Tibial artery (tissue), 4 donors: ENCODE measurements around the gene RNF14.

Experiments used
- DNase-seq, 2 donors: peaks; one replicate each; pipeline ENCODE4 v3.0.0-alpha.2; 2019
- H3K27ac ChIP-seq, 2 donors: fragments of 200-600 bp; sonication (generic) in 1 of 2; 1 replicate in 1 of 2; 2 replicates in 1 of 2; pipeline ENCODE4 v1.5.1; 2018 to 2019; ENCODE audit warnings: mild to moderate bottlenecking in 1 of 2
- H3K27me3 ChIP-seq, 2 donors: fragments of 200-600 bp; sonication (generic) in 1 of 2; one replicate each; pipeline versions ENCODE4 v1.5.1 to v1.6.0; 2016 to 2019
- H3K36me3 ChIP-seq, 3 donors: fragments of 200-600 bp; sonication (generic) in 2 of 3; one replicate each; pipeline ENCODE4 v1.5.1; 2016 to 2019; ENCODE audit warnings: mild to moderate bottlenecking in 2 of 3
- H3K4me1 ChIP-seq, 4 donors: fragments of 200-600 bp; sonication (generic) in 2 of 4; 1 replicate in 3 of 4; 2 replicates in 1 of 4; pipeline ENCODE4 v1.5.1; 2016 to 2019
- H3K4me3 ChIP-seq, 2 donors: fragments of 200-600 bp; sonication (generic) in 1 of 2; 1 replicate in 1 of 2; 2 replicates in 1 of 2; pipeline ENCODE4 v1.5.1; 2018 to 2019; ENCODE audit warnings: mild to moderate bottlenecking in 2 of 2
- H3K9me3 ChIP-seq, 3 donors: fragments of 200-600 bp; sonication (generic) in 1 of 3; one replicate each; pipeline ENCODE4 v1.5.1; 2016 to 2019
- intact Hi-C: fragments of 100-400 bp; cut with DNase I; formaldehyde crosslinking; loops from one replicate; pipeline ENCODE4 v1.15.0; 2023; ENCODE audit warnings: low total_unique reads
- TF ChIP-seq, protein P1 (sequence below), 2 experiments: fragments of 200-600 bp in 1 of 2; fragments of 450-650 bp in 1 of 2; IDR thresholded peaks; one replicate each; pipeline ENCODE4 v1.5.1; 2017 to 2019; ENCODE audit warnings: antibody characterized with exemption in 2 of 2, mild to moderate bottlenecking in 1 of 2, moderate library complexity in 1 of 2

The RNF14 gene

DNA sequence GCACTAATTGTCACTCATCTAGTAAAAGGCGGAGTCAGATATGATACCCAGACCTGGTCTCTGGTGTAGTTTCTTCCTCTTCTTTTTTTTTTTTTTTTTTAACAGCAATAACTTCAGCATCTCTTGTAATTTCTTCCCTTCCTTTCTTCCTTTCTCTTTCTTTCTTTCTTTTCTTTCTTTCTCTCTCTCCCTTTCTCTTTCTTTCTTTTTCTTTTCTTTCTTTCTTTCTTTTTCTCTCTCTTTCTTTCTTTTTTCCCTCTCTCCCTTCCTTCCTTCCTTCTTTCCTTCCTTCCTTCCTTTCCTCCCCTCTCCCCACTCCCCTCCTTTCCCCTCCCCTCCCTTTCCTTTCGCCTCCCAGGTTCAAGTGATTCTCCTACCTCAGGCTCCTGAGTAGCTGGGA is 69.8 kb downstream of the RNF14 start:
- H3K4me1 ChIP-seq = no peaks in the 10 kb centered on the region
- H3K27me3 ChIP-seq = no peaks in the 10 kb centered on the region
- TF ChIP-seq, protein P1, sequence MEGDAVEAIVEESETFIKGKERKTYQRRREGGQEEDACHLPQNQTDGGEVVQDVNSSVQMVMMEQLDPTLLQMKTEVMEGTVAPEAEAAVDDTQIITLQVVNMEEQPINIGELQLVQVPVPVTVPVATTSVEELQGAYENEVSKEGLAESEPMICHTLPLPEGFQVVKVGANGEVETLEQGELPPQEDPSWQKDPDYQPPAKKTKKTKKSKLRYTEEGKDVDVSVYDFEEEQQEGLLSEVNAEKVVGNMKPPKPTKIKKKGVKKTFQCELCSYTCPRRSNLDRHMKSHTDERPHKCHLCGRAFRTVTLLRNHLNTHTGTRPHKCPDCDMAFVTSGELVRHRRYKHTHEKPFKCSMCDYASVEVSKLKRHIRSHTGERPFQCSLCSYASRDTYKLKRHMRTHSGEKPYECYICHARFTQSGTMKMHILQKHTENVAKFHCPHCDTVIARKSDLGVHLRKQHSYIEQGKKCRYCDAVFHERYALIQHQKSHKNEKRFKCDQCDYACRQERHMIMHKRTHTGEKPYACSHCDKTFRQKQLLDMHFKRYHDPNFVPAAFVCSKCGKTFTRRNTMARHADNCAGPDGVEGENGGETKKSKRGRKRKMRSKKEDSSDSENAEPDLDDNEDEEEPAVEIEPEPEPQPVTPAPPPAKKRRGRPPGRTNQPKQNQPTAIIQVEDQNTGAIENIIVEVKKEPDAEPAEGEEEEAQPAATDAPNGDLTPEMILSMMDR (IDR thresholded peaks at IDR 0.05) = no peak
- H3K4me3 ChIP-seq = no peak overlapping the region
- intact Hi-C loops = no loop called here
- no peaks in the 10 kb centered on the region for H3K9me3 ChIP-seq
- H3K36me3 ChIP-seq = no peaks in the 10 kb centered on the region
- no peak overlapping the region for H3K27ac ChIP-seq
- DNase-seq = no peak
